IMR-90 (cell line): Measurements from ENCODE around the gene ST7. TPM values are rescaled to one million over a fixed set of nuclear protein-coding genes. Genes with fewer than 3 reads are reported as not detected.
A peak's percentile ranks its signal among the peaks of the same experiment; 100 is the strongest.

Experiments
- ATAC-seq: fragments of 200-7000 bp; cut with Tn5 transposase; 2 replicates; pipeline ENCODE4 v1.9.1; 2020; ENCODE audit warnings: low read depth, mild to moderate bottlenecking, moderate library complexity
- BruUV-seq: library from RNA; stranded (reverse); fragments of 400-500 nt; replicated peaks from 2 replicates; lab custom pipeline; 2021; lab: Mats Ljungman, UMichigan
- CTCF ChIA-PET: fragments of 300-600 bp; formaldehyde crosslinking; extraction: SDS; loops from one replicate; lab custom pipeline; 2021; ENCODE audit warnings: antibody characterized with exemption; lab: Yijun Ruan, JAX
- POLR2A ChIA-PET: fragments of 300-600 bp; sonication (Branson Sonifier 250); formaldehyde crosslinking; loops from one replicate; lab custom pipeline; 2022; ENCODE audit warnings: antibody characterized with exemption; ENCODE audit not compliant: unreplicated experiment; lab: Charles Lee
- DNase-seq: peaks from one replicate; pipeline ENCODE4 v3.0.0; 2013
- H2AFZ ChIP-seq: replicated peaks from 2 replicates; pipeline ENCODE3; 2013; ENCODE audit warnings: low read length, mild to moderate bottlenecking; ENCODE audit not compliant: poor library complexity
- H2AK5ac ChIP-seq: 2 replicates; pipeline ENCODE4 v1.6.1; 2013; ENCODE audit warnings: low read depth, low read length, inconsistent platforms
- H2AK9ac ChIP-seq: replicated peaks from 2 replicates; pipeline ENCODE3; 2013; ENCODE audit warnings: mild to moderate bottlenecking, low read depth, low read length, moderate library complexity; ENCODE audit not compliant: poor library complexity
- H2BK120ac ChIP-seq: 2 replicates; pipeline ENCODE4 v1.6.1; 2013; ENCODE audit warnings: low read depth, low read length, inconsistent platforms
- H2BK15ac ChIP-seq: 3 replicates; pipeline ENCODE4 v1.6.1; 2013; ENCODE audit warnings: low read depth, low read length, inconsistent platforms
- H2BK20ac ChIP-seq: 2 replicates; pipeline ENCODE4 v1.6.1; 2013; ENCODE audit warnings: low read depth, mild to moderate bottlenecking, inconsistent platforms, low read length, moderate library complexity
- H2BK5ac ChIP-seq: 2 replicates; pipeline ENCODE4 v1.6.1; 2013; ENCODE audit warnings: mild to moderate bottlenecking, low read depth, low read length, inconsistent platforms; ENCODE audit not compliant: poor library complexity, severe bottlenecking
- H3K14ac ChIP-seq: replicated peaks from 2 replicates; pipeline ENCODE4 v1.6.1; 2013; ENCODE audit warnings: low read depth, low read length, inconsistent platforms
- H3K18ac ChIP-seq: 2 replicates; pipeline ENCODE4 v1.6.1; 2013; ENCODE audit warnings: low read depth, low read length, control low read depth
- H3K23ac ChIP-seq: 2 replicates; pipeline ENCODE4 v1.6.1; 2013; ENCODE audit warnings: low read depth, low read length, inconsistent platforms
- H3K27ac ChIP-seq: 2 replicates; pipeline ENCODE4 v1.5.1; 2013; ENCODE audit warnings: mild to moderate bottlenecking, control low read depth, low read length; ENCODE audit not compliant: insufficient read depth
- H3K27me3 ChIP-seq: 2 replicates; pipeline ENCODE4 v1.6.1; 2013; ENCODE audit warnings: low read length; ENCODE audit not compliant: control insufficient read depth, insufficient read depth
- H3K36me3 ChIP-seq: 2 replicates; pipeline ENCODE4 v1.6.1; 2013; ENCODE audit warnings: low read length, mixed read lengths; ENCODE audit not compliant: control insufficient read depth, insufficient read depth
- H3K4ac ChIP-seq: 2 replicates; pipeline ENCODE4 v1.6.1; 2013; ENCODE audit warnings: low read depth, low read length, inconsistent platforms
- H3K4me1 ChIP-seq: 2 replicates; pipeline ENCODE4 v1.6.1; 2013; ENCODE audit warnings: low read length, mixed read lengths; ENCODE audit not compliant: control insufficient read depth, insufficient read depth
- H3K4me2 ChIP-seq: 2 replicates; pipeline ENCODE4 v1.6.1; 2013; ENCODE audit warnings: low read depth, mild to moderate bottlenecking, control low read depth, low read length, moderate library complexity
- H3K4me3 ChIP-seq: 2 replicates; pipeline ENCODE4 v1.5.1; 2013; ENCODE audit warnings: low read depth, mild to moderate bottlenecking, control low read depth, low read length, moderate library complexity; ENCODE audit not compliant: insufficient read depth
- H3K56ac ChIP-seq: 2 replicates; pipeline ENCODE4 v1.6.1; 2013; ENCODE audit warnings: low read length, inconsistent platforms; ENCODE audit not compliant: insufficient read depth; ENCODE audit errors: extremely low read depth
- H3K79me1 ChIP-seq, 2 experiments: 2 replicates each; pipeline ENCODE4 v1.6.1; 2013; ENCODE audit warnings: low read length in 2 of 2, inconsistent platforms in 1 of 2, low read depth in 1 of 2
- H3K9ac ChIP-seq: 2 replicates; pipeline ENCODE4 v1.6.1; 2013; ENCODE audit warnings: low read depth, low read length, control low read depth
- H3K9me1 ChIP-seq: 2 replicates; pipeline ENCODE4 v1.6.1; 2013; ENCODE audit warnings: low read length, inconsistent platforms; ENCODE audit not compliant: insufficient read depth
- H3K9me3 ChIP-seq: 2 replicates; pipeline ENCODE4 v1.6.1; 2013; ENCODE audit warnings: low read length; ENCODE audit not compliant: control insufficient read depth, insufficient read depth
- H4K20me1 ChIP-seq: 2 replicates; pipeline ENCODE4 v1.6.1; 2013; ENCODE audit warnings: low read length, inconsistent platforms; ENCODE audit not compliant: insufficient read depth
- H4K5ac ChIP-seq: 2 replicates; pipeline ENCODE4 v1.6.1; 2013; ENCODE audit warnings: mild to moderate bottlenecking, low read depth, low read length, control low read depth
- H4K8ac ChIP-seq, 2 experiments: 2 replicates each; pipeline ENCODE4 v1.6.1; 2013; ENCODE audit warnings: low read depth in 2 of 2, low read length in 2 of 2, control low read depth in 1 of 2, inconsistent platforms in 1 of 2
- H4K91ac ChIP-seq: 2 replicates; pipeline ENCODE4 v1.6.1; 2013; ENCODE audit warnings: low read depth, low read length, inconsistent platforms; ENCODE audit not compliant: insufficient read depth
- BHLHE40 ChIP-seq: fragments of 150-350 bp; IDR thresholded peaks from 2 replicates; pipeline ENCODE4 v1.6.1; 2016; ENCODE audit warnings: mild to moderate bottlenecking, low read depth, low read length
- CHD1 ChIP-seq: IDR thresholded peaks from 2 replicates; pipeline ENCODE4 v1.6.1; 2012; ENCODE audit warnings: low read depth, low read length, improper control_type of control experiment
- FOS ChIP-seq: fragments of 150-350 bp; IDR thresholded peaks from 2 replicates; pipeline ENCODE4 v1.6.1; 2016; ENCODE audit warnings: low read depth, low read length
- MAFK ChIP-seq: IDR thresholded peaks from 2 replicates; pipeline ENCODE4 v1.6.1; 2012; ENCODE audit warnings: low read depth, low read length, improper control_type of control experiment
- MAZ ChIP-seq: IDR thresholded peaks from 2 replicates; pipeline ENCODE4 v1.6.1; 2012; ENCODE audit warnings: low read depth, mild to moderate bottlenecking, low read length, improper control_type of control experiment, moderate library complexity, borderline replicate concordance
- MXI1 ChIP-seq: IDR thresholded peaks from 2 replicates; pipeline ENCODE4 v1.6.1; 2012; ENCODE audit warnings: low read depth, mild to moderate bottlenecking, low read length, moderate library complexity, borderline replicate concordance
- NFE2L2 ChIP-seq: fragments of 150-350 bp; IDR thresholded peaks from 2 replicates; pipeline ENCODE4 v1.6.1; 2016; ENCODE audit warnings: low read depth, mild to moderate bottlenecking, low read length
- POLR2A ChIP-seq: IDR thresholded peaks from 2 replicates; pipeline ENCODE4 v1.6.1; 2012; ENCODE audit warnings: mild to moderate bottlenecking, low read depth, low read length
- RAD21 ChIP-seq: IDR thresholded peaks from 2 replicates; pipeline ENCODE4 v1.6.1; 2012; ENCODE audit warnings: low read length, improper control_type of control experiment
- RCOR1 ChIP-seq: IDR thresholded peaks from 2 replicates; pipeline ENCODE4 v1.6.1; 2012; ENCODE audit warnings: mild to moderate bottlenecking, low read length, improper control_type of control experiment; ENCODE audit not compliant: insufficient replicate concordance
- RFX5 ChIP-seq: IDR thresholded peaks from 2 replicates; pipeline ENCODE4 v1.8.0; 2012; ENCODE audit warnings: low read depth, mild to moderate bottlenecking, low read length, moderate library complexity
- SMC3 ChIP-seq: fragments of 150-350 bp; IDR thresholded peaks from 2 replicates; pipeline ENCODE4 v1.6.1; 2016; ENCODE audit warnings: low read depth, mild to moderate bottlenecking, antibody characterized with exemption, low read length, moderate library complexity
- WGBS, 2 experiments: methylation state at CpG; one replicate each; pipeline versions ENCODE4 v1.1.5 to v1.1.7; 2013; ENCODE audit warnings: missing lambda C conversion rate in 2 of 2; ENCODE audit not compliant: insufficient read length in 1 of 2; ENCODE audit errors: extremely low coverage in 2 of 2; 5-methylcytosine and 5-hydroxymethylcytosine counted together
- dilution Hi-C: fragments of 300-500 bp; cut with HindIII; formaldehyde crosslinking; loops from one replicate; pipeline ENCODE4 v1.14.3; 2018; ENCODE audit warnings: low sequenced_read_pairs; ENCODE audit not compliant: unreplicated experiment
- in situ Hi-C: fragments of 300-500 bp; cut with MboI; formaldehyde crosslinking; loops from 3 replicates; pipeline ENCODE4 v1.14.3; 2019; ENCODE audit warnings: low sequenced_read_pairs, inconsistent platforms, mixed read lengths
- intact Hi-C: fragments of 100-400 bp; cut with micrococcal nuclease; formaldehyde crosslinking; loops from 2 replicates; pipeline ENCODE4 v1.10.0; 2022
- polyA plus RNA-seq, 3 experiments: library from polyadenylated mRNA; depleted of rRNA; stranded (reverse); fragments of >200 nt; gene quantifications; 2 replicates each; pipeline ENCODE4 v1.2.3, GENCODE V29; 2012; ENCODE audit warnings: low replicate concordance in 1 of 3
- total RNA-seq: library from RNA; depleted of rRNA; stranded (reverse); fragments of >200 nt; gene quantifications from 2 replicates; pipeline ENCODE4 v1.2.3, GENCODE V29; 2012
- TF ChIP-seq, protein P1 (sequence below): fragments of 150-350 bp; IDR thresholded peaks from 2 replicates; pipeline ENCODE4 v1.6.1; 2017; ENCODE audit warnings: mild to moderate bottlenecking, antibody characterized with exemption, low read length, low read depth
- TF ChIP-seq, protein P2 (sequence below): conservative IDR thresholded peaks from 2 replicates; pipeline ENCODE4 v1.5.1; 2012; ENCODE audit warnings: mild to moderate bottlenecking, low read depth, low read length, improper control_type of control experiment
- TF ChIP-seq, protein P3 (sequence below): fragments of 150-350 bp; IDR thresholded peaks from 2 replicates; pipeline ENCODE4 v1.6.1; 2016; ENCODE audit warnings: low read depth, mild to moderate bottlenecking, low read length, moderate library complexity, borderline replicate concordance

ST7 gene
- total and polyA plus RNA-seq, 2 of the 4 experiments (the other 2 are of a cell fraction): 18.6 to 26.0 TPM

DNA sequence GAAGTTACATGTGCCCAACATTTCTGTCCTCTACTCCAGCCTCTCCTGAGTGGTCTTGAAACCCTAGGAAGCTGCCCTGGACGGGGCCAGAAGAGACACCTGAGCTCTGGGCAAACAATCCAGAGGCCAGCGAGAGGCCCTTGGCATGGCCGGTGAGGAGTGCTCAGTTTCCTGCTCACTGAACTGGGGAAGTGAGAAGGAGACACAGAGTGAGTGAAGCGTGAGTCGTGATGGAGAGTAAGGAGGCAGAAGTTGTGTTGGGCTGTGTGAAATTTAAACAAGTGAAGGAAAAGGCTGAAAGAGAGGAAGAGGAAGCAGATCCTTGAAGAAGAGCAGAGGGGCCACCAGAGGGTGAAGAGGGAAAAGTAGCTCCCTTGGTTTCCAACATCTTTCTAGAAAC, 296.4 kb downstream of the ST7 start:
- Histone ChIP-seq H3K9me3 (no peaks in the 10 kb centered on the region), H3K14ac (peak overlapping the region; percentile 96), H3K27me3 (no peaks in the 10 kb centered on the region), H2AK9ac (no peak overlapping the region), H2BK20ac (peak overlapping the region; percentile 79), H3K4me1 (peaks cover 26% of the 10 kb centered on the region), H3K9me1 (peaks cover 23% of the 10 kb centered on the region), H4K8ac (peak overlapping the region in 1 of 2 experiments; percentile 98; a peak in 3 of 4 replicates), H2BK5ac (peak overlapping the region; percentile 97), H2AFZ (peak overlapping the region; percentile 9), H3K4me3 (no peak overlapping the region), H3K23ac (no peak overlapping the region), H3K18ac (peak overlapping the region; percentile 93), H3K9ac (no peak overlapping the region), H4K5ac (peak overlapping the region; percentile 96), H3K56ac (no peak overlapping the region), H3K27ac (peak overlapping the region; percentile 77), H3K36me3 (no peaks in the 10 kb centered on the region), H4K91ac (peak overlapping the region; percentile 98), H3K4ac (peak overlapping the region; percentile 98), H2BK120ac (peak overlapping the region; percentile 98), H3K79me1 (no peaks in the 10 kb centered on the region), H3K4me2 (no peak overlapping the region), H2BK15ac (peak overlapping the region; percentile 56; the same call in 1 of the 3 replicates), H2AK5ac (peak overlapping the region; percentile 78; the same call in 1 of the 2 replicates), H4K20me1 (no peaks in the 10 kb centered on the region)
- intact Hi-C loops (loop anchor here (2.0 to 5.0 kb wide), 2 partner anchors 19 to 1017 kb away; no protein-coding TSS in a partner anchor), dilution Hi-C loops (no loop called here), in situ Hi-C loops (no loop called here)
- ATAC-seq (no peak), DNase-seq (peak; percentile 30)
- ChIA-PET CTCF (interaction anchor here (0.7 to 1.1 kb wide), 2 partner anchors 37 to 205 kb away, joined by 3 to 4 read pairs; no protein-coding TSS in a partner anchor), POLR2A (interaction anchor here (0.7 kb wide), 1 partner anchor 433 kb away, joined by 4 read pairs; no protein-coding TSS in a partner anchor)
- no TSS peak for BruUV-seq
- WGBS, 2 experiments: 93 to 100% methylated on average over 2 to 5 of the region's 5 CpGs
- TF ChIP-seq SMC3 (no peak), RCOR1 (no peak), BHLHE40 (no peak), RFX5 (no peak), MAFK (no peak), CHD1 (no peak), POLR2A (no peak), MXI1 (no peak), NFE2L2 (no peak), FOS (no peak), MAZ (no peak), RAD21 (no peak)
- TF ChIP-seq, protein P1, sequence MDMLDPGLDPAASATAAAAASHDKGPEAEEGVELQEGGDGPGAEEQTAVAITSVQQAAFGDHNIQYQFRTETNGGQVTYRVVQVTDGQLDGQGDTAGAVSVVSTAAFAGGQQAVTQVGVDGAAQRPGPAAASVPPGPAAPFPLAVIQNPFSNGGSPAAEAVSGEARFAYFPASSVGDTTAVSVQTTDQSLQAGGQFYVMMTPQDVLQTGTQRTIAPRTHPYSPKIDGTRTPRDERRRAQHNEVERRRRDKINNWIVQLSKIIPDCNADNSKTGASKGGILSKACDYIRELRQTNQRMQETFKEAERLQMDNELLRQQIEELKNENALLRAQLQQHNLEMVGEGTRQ: no peak
- TF ChIP-seq, protein P2, sequence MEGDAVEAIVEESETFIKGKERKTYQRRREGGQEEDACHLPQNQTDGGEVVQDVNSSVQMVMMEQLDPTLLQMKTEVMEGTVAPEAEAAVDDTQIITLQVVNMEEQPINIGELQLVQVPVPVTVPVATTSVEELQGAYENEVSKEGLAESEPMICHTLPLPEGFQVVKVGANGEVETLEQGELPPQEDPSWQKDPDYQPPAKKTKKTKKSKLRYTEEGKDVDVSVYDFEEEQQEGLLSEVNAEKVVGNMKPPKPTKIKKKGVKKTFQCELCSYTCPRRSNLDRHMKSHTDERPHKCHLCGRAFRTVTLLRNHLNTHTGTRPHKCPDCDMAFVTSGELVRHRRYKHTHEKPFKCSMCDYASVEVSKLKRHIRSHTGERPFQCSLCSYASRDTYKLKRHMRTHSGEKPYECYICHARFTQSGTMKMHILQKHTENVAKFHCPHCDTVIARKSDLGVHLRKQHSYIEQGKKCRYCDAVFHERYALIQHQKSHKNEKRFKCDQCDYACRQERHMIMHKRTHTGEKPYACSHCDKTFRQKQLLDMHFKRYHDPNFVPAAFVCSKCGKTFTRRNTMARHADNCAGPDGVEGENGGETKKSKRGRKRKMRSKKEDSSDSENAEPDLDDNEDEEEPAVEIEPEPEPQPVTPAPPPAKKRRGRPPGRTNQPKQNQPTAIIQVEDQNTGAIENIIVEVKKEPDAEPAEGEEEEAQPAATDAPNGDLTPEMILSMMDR: no peak
- TF ChIP-seq, protein P3, sequence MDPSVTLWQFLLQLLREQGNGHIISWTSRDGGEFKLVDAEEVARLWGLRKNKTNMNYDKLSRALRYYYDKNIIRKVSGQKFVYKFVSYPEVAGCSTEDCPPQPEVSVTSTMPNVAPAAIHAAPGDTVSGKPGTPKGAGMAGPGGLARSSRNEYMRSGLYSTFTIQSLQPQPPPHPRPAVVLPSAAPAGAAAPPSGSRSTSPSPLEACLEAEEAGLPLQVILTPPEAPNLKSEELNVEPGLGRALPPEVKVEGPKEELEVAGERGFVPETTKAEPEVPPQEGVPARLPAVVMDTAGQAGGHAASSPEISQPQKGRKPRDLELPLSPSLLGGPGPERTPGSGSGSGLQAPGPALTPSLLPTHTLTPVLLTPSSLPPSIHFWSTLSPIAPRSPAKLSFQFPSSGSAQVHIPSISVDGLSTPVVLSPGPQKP: no peak
